ENCODE data around the gene CPNE8.

DNA sequence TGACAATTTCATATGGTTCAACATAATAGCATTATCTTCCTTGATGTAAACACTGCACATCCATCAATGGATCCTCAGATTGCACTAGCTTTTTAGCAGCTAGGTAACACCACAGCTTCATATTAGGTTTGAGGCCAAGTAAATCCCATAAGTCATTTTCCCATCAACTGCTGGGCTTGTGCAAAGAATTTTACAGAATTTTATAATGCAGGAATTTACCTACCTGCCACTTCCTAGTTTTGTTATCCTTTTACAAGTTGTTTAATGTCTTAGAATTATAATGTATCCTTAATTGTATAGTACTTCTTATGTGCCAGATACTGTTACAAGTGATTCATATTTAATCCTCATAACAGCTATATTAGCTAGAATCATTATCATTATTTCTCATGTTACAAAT lies 36.4 kb downstream of the CPNE8 start:
- no peak for TF ChIP-seq POLR2AphosphoS5 (IDR thresholded peaks at IDR 0.05; ENCODE audit: low read depth, low read length)
- TF ChIP-seq, protein P1, sequence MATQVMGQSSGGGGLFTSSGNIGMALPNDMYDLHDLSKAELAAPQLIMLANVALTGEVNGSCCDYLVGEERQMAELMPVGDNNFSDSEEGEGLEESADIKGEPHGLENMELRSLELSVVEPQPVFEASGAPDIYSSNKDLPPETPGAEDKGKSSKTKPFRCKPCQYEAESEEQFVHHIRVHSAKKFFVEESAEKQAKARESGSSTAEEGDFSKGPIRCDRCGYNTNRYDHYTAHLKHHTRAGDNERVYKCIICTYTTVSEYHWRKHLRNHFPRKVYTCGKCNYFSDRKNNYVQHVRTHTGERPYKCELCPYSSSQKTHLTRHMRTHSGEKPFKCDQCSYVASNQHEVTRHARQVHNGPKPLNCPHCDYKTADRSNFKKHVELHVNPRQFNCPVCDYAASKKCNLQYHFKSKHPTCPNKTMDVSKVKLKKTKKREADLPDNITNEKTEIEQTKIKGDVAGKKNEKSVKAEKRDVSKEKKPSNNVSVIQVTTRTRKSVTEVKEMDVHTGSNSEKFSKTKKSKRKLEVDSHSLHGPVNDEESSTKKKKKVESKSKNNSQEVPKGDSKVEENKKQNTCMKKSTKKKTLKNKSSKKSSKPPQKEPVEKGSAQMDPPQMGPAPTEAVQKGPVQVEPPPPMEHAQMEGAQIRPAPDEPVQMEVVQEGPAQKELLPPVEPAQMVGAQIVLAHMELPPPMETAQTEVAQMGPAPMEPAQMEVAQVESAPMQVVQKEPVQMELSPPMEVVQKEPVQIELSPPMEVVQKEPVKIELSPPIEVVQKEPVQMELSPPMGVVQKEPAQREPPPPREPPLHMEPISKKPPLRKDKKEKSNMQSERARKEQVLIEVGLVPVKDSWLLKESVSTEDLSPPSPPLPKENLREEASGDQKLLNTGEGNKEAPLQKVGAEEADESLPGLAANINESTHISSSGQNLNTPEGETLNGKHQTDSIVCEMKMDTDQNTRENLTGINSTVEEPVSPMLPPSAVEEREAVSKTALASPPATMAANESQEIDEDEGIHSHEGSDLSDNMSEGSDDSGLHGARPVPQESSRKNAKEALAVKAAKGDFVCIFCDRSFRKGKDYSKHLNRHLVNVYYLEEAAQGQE (IDR thresholded peaks at IDR 0.05; ENCODE audit: insufficient read depth in 1 of 2, low read depth in 2 of 2, low read length in 2 of 2): no peak
- TF ChIP-seq SIN3A (IDR thresholded peaks at IDR 0.05; ENCODE audit: borderline replicate concordance, insufficient read depth, low read length): no peak

Data from PFSK-1 (cell line).